GM20000 (cell line): ENCODE results near the gene B3GNT3.

ENCODE experiments used
- DNase-seq: peaks from one replicate; pipeline ENCODE4 v3.0.0; 2012; ENCODE audit warnings: low spot score
- CTCF ChIP-seq: IDR thresholded peaks from 2 replicates; pipeline ENCODE4 v1.5.1; 2012; ENCODE audit warnings: mild to moderate bottlenecking, control low read depth; ENCODE audit errors: extremely low read depth, missing control alignments

The B3GNT3 gene

GRCh38 chr19:17824339-17824738 is 29.4 kb downstream of the B3GNT3 start:
- TF ChIP-seq CTCF, result no peak
- no peak for DNase-seq

- TF ChIP-seq CTCF, result no peak
- DNase-seq, result no peak
Measured at GRCh38 chr19:17826508-17827056, 31.6 kb downstream of the B3GNT3 start.

- TF ChIP-seq CTCF, result no peak
Measured at GRCh38 chr19:17829855-17830566, 35.1 kb downstream of the B3GNT3 start.

GRCh38 chr19:17830567-17831418 is 35.9 kb downstream of the B3GNT3 start:
- DNase-seq, result peak; percentile 74
- TF ChIP-seq CTCF, result no peak

More at GRCh38 chr19:17829855-17830566, 35.1 kb downstream of the B3GNT3 start:
- no peak for DNase-seq

- no peak for DNase-seq
Measured at GRCh38 chr19:17831419-17831888, 36.5 kb downstream of the B3GNT3 start.

GRCh38 chr19:17832443-17833208 is 37.7 kb downstream of the B3GNT3 start:
- no peak for TF ChIP-seq CTCF

More at GRCh38 chr19:17831419-17831888, 36.5 kb downstream of the B3GNT3 start:
- no peak for TF ChIP-seq CTCF

More at GRCh38 chr19:17832443-17833208, 37.7 kb downstream of the B3GNT3 start:
- DNase-seq, result no peak
